OCI-LY7 (cell line): Measurements from ENCODE around the gene SH3TC2.

Experiments
- EZH2phosphoT487 ChIP-seq: fragments of 200-600 bp; sonication (generic); IDR thresholded peaks from 2 replicates; pipeline ENCODE4 v1.6.1; 2018; ENCODE audit warnings: low read depth, borderline replicate concordance, mild to moderate bottlenecking, mixed run types, antibody characterized with exemption, low read length, moderate library complexity, mixed read lengths
- TF ChIP-seq, protein P1 (sequence below): fragments of 200-600 bp; sonication (generic); conservative IDR thresholded peaks from 2 replicates; pipeline ENCODE4 v1.5.1; 2014; ENCODE audit warnings: mild to moderate bottlenecking, antibody characterized with exemption, low read length, moderate library complexity, mixed read lengths

DNA sequence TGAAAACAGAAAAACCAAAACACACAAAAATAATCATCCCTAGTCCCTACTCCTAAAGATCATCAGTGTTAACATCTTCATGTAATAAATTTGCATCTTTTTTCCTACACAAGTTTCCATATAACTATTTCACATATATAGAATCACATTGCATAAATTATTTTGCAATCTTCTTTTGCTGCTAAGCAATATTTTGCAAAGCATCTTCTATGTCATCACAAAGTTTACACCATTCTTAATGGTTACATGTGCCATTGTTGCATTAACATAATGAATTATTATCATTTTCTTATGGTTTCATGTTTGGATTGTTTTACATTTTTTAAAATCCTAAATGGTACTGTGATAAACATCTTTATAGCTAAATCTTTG is 17.8 kb downstream of the SH3TC2 start:
- TF ChIP-seq, protein P1, sequence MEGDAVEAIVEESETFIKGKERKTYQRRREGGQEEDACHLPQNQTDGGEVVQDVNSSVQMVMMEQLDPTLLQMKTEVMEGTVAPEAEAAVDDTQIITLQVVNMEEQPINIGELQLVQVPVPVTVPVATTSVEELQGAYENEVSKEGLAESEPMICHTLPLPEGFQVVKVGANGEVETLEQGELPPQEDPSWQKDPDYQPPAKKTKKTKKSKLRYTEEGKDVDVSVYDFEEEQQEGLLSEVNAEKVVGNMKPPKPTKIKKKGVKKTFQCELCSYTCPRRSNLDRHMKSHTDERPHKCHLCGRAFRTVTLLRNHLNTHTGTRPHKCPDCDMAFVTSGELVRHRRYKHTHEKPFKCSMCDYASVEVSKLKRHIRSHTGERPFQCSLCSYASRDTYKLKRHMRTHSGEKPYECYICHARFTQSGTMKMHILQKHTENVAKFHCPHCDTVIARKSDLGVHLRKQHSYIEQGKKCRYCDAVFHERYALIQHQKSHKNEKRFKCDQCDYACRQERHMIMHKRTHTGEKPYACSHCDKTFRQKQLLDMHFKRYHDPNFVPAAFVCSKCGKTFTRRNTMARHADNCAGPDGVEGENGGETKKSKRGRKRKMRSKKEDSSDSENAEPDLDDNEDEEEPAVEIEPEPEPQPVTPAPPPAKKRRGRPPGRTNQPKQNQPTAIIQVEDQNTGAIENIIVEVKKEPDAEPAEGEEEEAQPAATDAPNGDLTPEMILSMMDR = no peak
- no peak for TF ChIP-seq EZH2phosphoT487
